GM23338 (cell line): Measurements from ENCODE around the gene CERS3. TPM values are rescaled to one million over a fixed set of nuclear protein-coding genes. Genes with fewer than 3 reads are reported as not detected.
"Not testable (repeated sequence)": the region's sequence is repeated elsewhere in the genome, so short reads cannot be mapped to it uniquely, and the experiment has no call there.

Source experiments
- ATAC-seq: fragments of 200-7000 bp; cut with Tn5 transposase; 3 replicates; pipeline ENCODE4 v1.9.1; 2020
- DNase-seq: peaks from one replicate; pipeline ENCODE4 v3.0.0-alpha.2; 2015; ENCODE audit warnings: low spot score
- H2AFZ ChIP-seq: fragments of 200-600 bp; sonication (generic); 2 replicates; pipeline ENCODE4 v1.8.0; 2016; ENCODE audit warnings: antibody characterized with exemption, mild to moderate bottlenecking, moderate library complexity
- H3F3A ChIP-seq: fragments of 200-600 bp; sonication (generic); replicated peaks from 2 replicates; pipeline ENCODE4 v1.8.0; 2017; ENCODE audit warnings: antibody characterized with exemption, mixed run types, low read depth
- H3K27ac ChIP-seq: fragments of 200-600 bp; sonication (generic); 2 replicates; pipeline ENCODE4 v1.6.1; 2016; ENCODE audit warnings: low read depth
- H3K27me3 ChIP-seq: fragments of 200-600 bp; sonication (generic); 2 replicates; pipeline ENCODE4 v1.8.0; 2016; ENCODE audit warnings: mild to moderate bottlenecking, mixed run types, moderate library complexity; ENCODE audit not compliant: insufficient read depth
- H3K36me3 ChIP-seq: fragments of 200-600 bp; sonication (generic); 2 replicates; pipeline ENCODE4 v1.8.0; 2016; ENCODE audit warnings: mild to moderate bottlenecking; ENCODE audit not compliant: insufficient read depth
- H3K4me1 ChIP-seq: fragments of 200-600 bp; sonication (generic); 2 replicates; pipeline ENCODE4 v1.8.0; 2016; ENCODE audit warnings: mild to moderate bottlenecking, moderate library complexity; ENCODE audit not compliant: insufficient read depth
- H3K4me2 ChIP-seq: fragments of 200-600 bp; sonication (generic); 2 replicates; pipeline ENCODE4 v1.7.1; 2017; ENCODE audit warnings: mixed run types
- H3K4me3 ChIP-seq: fragments of 200-600 bp; sonication (generic); 2 replicates; pipeline ENCODE4 v1.6.1; 2016; ENCODE audit warnings: mixed run types
- H3K79me2 ChIP-seq: fragments of 200-600 bp; sonication (generic); replicated peaks from 2 replicates; pipeline ENCODE4 v1.8.0; 2017; ENCODE audit warnings: mild to moderate bottlenecking; ENCODE audit not compliant: insufficient read depth
- H3K9me2 ChIP-seq: fragments of 200-600 bp; sonication (generic); 2 replicates; pipeline ENCODE4 v1.8.0; 2017; ENCODE audit not compliant: insufficient read depth
- H4K20me1 ChIP-seq: fragments of 200-600 bp; sonication (generic); replicated peaks from 2 replicates; pipeline ENCODE4 v1.8.0; 2017; ENCODE audit warnings: mild to moderate bottlenecking; ENCODE audit not compliant: insufficient read depth
- H3K27ac Mint-ChIP-seq: 2 replicates; pipeline ENCODE4 v1.8.0; 2020; ENCODE audit warnings: inconsistent platforms, mild to moderate bottlenecking, moderate library complexity, mixed read lengths
- H3K27me3 Mint-ChIP-seq: 3 replicates; pipeline ENCODE4 v1.8.0; 2022; ENCODE audit warnings: low read depth, mild to moderate bottlenecking, moderate library complexity, mixed read lengths, inconsistent platforms; ENCODE audit not compliant: insufficient read depth, poor library complexity
- H3K36me3 Mint-ChIP-seq: 3 replicates; pipeline ENCODE4 v1.8.0; 2021; ENCODE audit warnings: low read depth, mild to moderate bottlenecking, inconsistent platforms, moderate library complexity, mixed read lengths
- H3K4me1 Mint-ChIP-seq: 3 replicates; pipeline ENCODE4 v1.8.0; 2020; ENCODE audit warnings: mild to moderate bottlenecking, inconsistent platforms, mixed read lengths
- H3K4me3 Mint-ChIP-seq: 3 replicates; pipeline ENCODE4 v1.8.0; 2021; ENCODE audit warnings: moderate library complexity, mild to moderate bottlenecking, inconsistent platforms, mixed read lengths
- H3K9me3 Mint-ChIP-seq: 3 replicates; pipeline ENCODE4 v1.8.0; 2020; ENCODE audit warnings: moderate library complexity, mild to moderate bottlenecking, inconsistent platforms, mixed read lengths
- CTCF ChIP-seq, 2 experiments: fragments of 200-600 bp in 1 of 2; sonication (generic) in 1 of 2; conservative IDR thresholded peaks; 2 replicates each; pipeline versions ENCODE4 v1.5.1 to v1.6.1; 2016 to 2017; ENCODE audit warnings: antibody characterized with exemption in 2 of 2, low read depth in 2 of 2, mild to moderate bottlenecking in 2 of 2, moderate library complexity in 1 of 2
- ZNF462 ChIP-seq: fragments of 250-450 bp; sonication (Bioruptor Pico); IDR thresholded peaks from 2 replicates; pipeline ENCODE4 v1.5.0; 2020; ENCODE audit warnings: mild to moderate bottlenecking, moderate library complexity
- polyA plus RNA-seq: library from polyadenylated mRNA; unstranded; fragments of >200 nt; fragmentation: Nextera tagmentation; extraction: Ambion mirVana; gene quantifications from 2 replicates; pipeline ENCODE4 v1.2.1, GENCODE V29; 2016
- total RNA-seq: library from RNA; depleted of rRNA; stranded (reverse); fragments of >200 nt; shearing (Covaris generic); gene quantifications from 2 replicates; pipeline ENCODE4 v1.2.3, GENCODE V29; 2014

The CERS3 gene
- total and polyA plus RNA-seq, 2 experiments from 2014 or later: 1.8 to 2.2 TPM

- Mint-ChIP-seq H3K27me3 (peaks cover 4% of the 10 kb centered on the region), H3K4me1 (peaks cover 3% of the 10 kb centered on the region; the same call in 1 of the 3 replicates), H3K9me3 (peaks cover 21% of the 10 kb centered on the region), H3K27ac (no peak overlapping the region), H3K36me3 (peaks cover 5% of the 10 kb centered on the region; the same call in 1 of the 3 replicates), H3K4me3 (no peak overlapping the region)
- no peak overlapping the region for H3K27ac ChIP-seq
- no peaks in the 10 kb centered on the region for H3K36me3 ChIP-seq
- DNase-seq (peak; percentile 22), ATAC-seq (peak; percentile 91)
- no peak overlapping the region for H3K4me2 ChIP-seq
- no peak overlapping the region for H3K4me3 ChIP-seq
- no peaks in the 10 kb centered on the region for H3K27me3 ChIP-seq
- H4K20me1 ChIP-seq: no peaks in the 10 kb centered on the region
- H3K4me1 ChIP-seq: no peaks in the 10 kb centered on the region
- H2AFZ ChIP-seq: no peak overlapping the region
- TF ChIP-seq ZNF462 (CRISPR knock-in tag) (no peak), CTCF (conservative IDR thresholded peaks at IDR 0.05; ENCODE audit: low read depth in 2 of 2) (0 out of 4 replicates have a peak, but pooled peaks of 1 of the 2 experiments have one; percentile 15)
- H3K79me2 ChIP-seq: no peaks in the 10 kb centered on the region
- 0 out of 2 replicates have a peak, but pooled peaks cover 6% of the 10 kb centered on the region for H3K9me2 ChIP-seq
- no peaks in the 10 kb centered on the region for H3F3A ChIP-seq
Observed at GRCh38 chr15:100448481-100448880, 80.3 kb downstream of the CERS3 start.

GRCh38 chr15:100441063-100441462, 87.7 kb downstream of the CERS3 start:
- H3K79me2 ChIP-seq, H3K36me3 ChIP-seq, H3K4me1 Mint-ChIP-seq, H3K4me2 ChIP-seq, H3K4me3 ChIP-seq, H3K27ac Mint-ChIP-seq, H3K27ac ChIP-seq, DNase-seq, H3K4me3 Mint-ChIP-seq, H2AFZ ChIP-seq, ATAC-seq, H3K27me3 ChIP-seq, H3K4me1 ChIP-seq, H3F3A ChIP-seq, H4K20me1 ChIP-seq, H3K9me2 ChIP-seq: not testable (repeated sequence)
- Mint-ChIP-seq H3K9me3 (peaks cover 48% of the 10 kb centered on the region), H3K36me3 (peaks cover 27% of the 10 kb centered on the region), H3K27me3 (peaks cover 13% of the 10 kb centered on the region)
